Esophagus muscularis mucosa (tissue), 4 donors: ENCODE measurements around the gene SZT2. TPM values are rescaled to one million over a fixed set of nuclear protein-coding genes. Genes with fewer than 3 reads are reported as not detected.

Experiments used
- DNase-seq: peaks from one replicate; pipeline ENCODE4 v3.0.0-alpha.2; 2017; ENCODE audit errors: extremely low spot score
- H3K27ac ChIP-seq, 4 donors: fragments of 200-600 bp; sonication (generic); replicated peaks in 1 of 4; 1 replicate in 3 of 4; 2 replicates in 1 of 4; pipeline ENCODE4 v1.5.1; 2016 to 2019; ENCODE audit warnings: mild to moderate bottlenecking in 1 of 4
- H3K27me3 ChIP-seq, 4 donors: fragments of 200-600 bp; sonication (generic); one replicate each; pipeline versions ENCODE4 v1.5.1 to v1.6.0; 2016 to 2019
- H3K36me3 ChIP-seq, 4 donors: fragments of 200-600 bp; sonication (generic); one replicate each; pipeline ENCODE4 v1.5.1; 2016 to 2019
- H3K4me1 ChIP-seq, 4 donors: fragments of 200-600 bp; sonication (generic); one replicate each; pipeline ENCODE4 v1.5.1; 2016 to 2019
- H3K4me3 ChIP-seq, 4 donors: fragments of 200-600 bp; sonication (generic); 1 replicate in 2 of 4; 2 replicates in 2 of 4; pipeline ENCODE4 v1.5.1; 2016 to 2019; ENCODE audit warnings: mild to moderate bottlenecking in 4 of 4, moderate library complexity in 1 of 4
- H3K9me3 ChIP-seq, 4 donors: fragments of 200-600 bp; sonication (generic); 1 replicate in 3 of 4; 2 replicates in 1 of 4; pipeline ENCODE4 v1.5.1; 2016 to 2019
- CTCF ChIP-seq, 3 experiments: fragments of 200-600 bp in 2 of 3; fragments of 450-650 bp in 1 of 3; sonication (generic) in 2 of 3; IDR thresholded peaks; one replicate each; pipeline ENCODE4 v1.5.1; 2017 to 2019; ENCODE audit warnings: antibody characterized with exemption in 3 of 3, mild to moderate bottlenecking in 2 of 3, moderate library complexity in 1 of 3
- EP300 ChIP-seq: sonication (generic); formaldehyde crosslinking; IDR thresholded peaks from one replicate; pipeline ENCODE4 v1.6.1; 2017; ENCODE audit warnings: antibody characterized with exemption
- POLR2A ChIP-seq: fragments of 450-650 bp; IDR thresholded peaks from one replicate; pipeline ENCODE4 v1.6.1; 2017; ENCODE audit warnings: antibody characterized with exemption, moderate library complexity, mild to moderate bottlenecking, low read depth
- POLR2AphosphoS5 ChIP-seq, 2 donors: sonication (generic); formaldehyde crosslinking; IDR thresholded peaks; one replicate each; pipeline ENCODE4 v1.6.1; 2017; ENCODE audit warnings: antibody characterized with exemption in 2 of 2
- WGBS: methylation state at CpG from one replicate; pipeline ENCODE4 v1.1.5; 2018; 5-methylcytosine and 5-hydroxymethylcytosine counted together
- intact Hi-C: fragments of 100-400 bp; cut with DNase I; formaldehyde crosslinking; loops from one replicate; pipeline ENCODE4 v1.15.1; 2023
- total RNA-seq, 4 donors: library from RNA; depleted of rRNA; stranded (reverse); fragments of >200 nt; gene quantifications; one replicate each; pipeline versions ENCODE4 v1.1.0 to v1.2.1, GENCODE V29; 2016

Gene SZT2
- total RNA-seq, 4 donors from 2014 or later = 25.2 to 45.9 (median 31.3) TPM

DNA sequence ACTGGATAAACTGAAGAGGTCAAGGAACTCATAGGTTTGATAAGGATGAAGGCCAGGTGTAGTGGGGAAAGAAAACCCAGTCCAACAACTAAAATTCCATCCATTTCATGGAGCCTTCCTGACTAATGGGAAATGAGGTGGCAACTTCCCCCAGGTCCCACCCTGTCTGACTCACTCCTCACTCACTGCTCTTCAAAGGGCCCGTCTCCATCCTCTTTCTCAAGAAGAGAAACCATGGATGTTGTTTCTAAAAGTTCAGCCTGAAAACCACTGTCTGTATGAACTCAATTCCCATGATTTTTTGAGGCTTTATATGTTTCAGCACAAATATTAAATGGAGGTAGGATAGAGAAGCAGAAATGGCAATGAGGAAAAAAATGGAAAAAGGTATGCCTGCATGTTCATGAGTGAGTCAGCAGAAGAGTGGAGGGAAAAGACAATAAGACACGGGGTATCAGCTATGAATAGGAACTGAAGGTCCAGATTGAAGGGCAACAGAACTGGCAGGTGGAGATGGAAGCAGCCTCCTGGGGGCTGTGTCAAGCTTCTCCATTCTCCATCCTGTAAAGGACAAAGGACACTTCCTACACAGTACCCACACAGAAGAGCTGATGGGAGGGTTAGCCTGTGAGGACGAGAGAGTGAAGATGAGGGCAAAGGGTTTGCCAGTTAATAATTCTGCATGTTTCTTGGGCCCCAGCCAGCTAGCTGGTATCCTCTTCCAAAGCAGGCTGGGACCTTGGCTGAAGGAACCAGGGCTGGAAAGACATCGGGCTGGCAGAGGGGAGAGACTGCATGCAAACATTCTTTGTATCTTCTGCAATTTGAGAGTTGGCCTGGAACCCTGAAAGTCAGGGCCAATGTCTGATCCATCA lies 16.4 kb upstream of the SZT2 start:
- intact Hi-C loops = no loop called here
- Histone ChIP-seq H3K36me3 (peaks cover 0 to 12% (median 0%) of the 10 kb centered on the region in 4 donors), H3K4me3 (no peak overlapping the region), H3K27ac (peak overlapping the region in 3 of 4 donors; percentile 29 to 50 (median 42)), H3K9me3 (no peaks in the 10 kb centered on the region), H3K4me1 (peaks cover 13 to 26% (median 21%) of the 10 kb centered on the region in 4 donors), H3K27me3 (no peaks in the 10 kb centered on the region)
- TF ChIP-seq POLR2A = no peak
- peak in 1 of 2 donors; percentile 27 for TF ChIP-seq POLR2AphosphoS5 (IDR thresholded peaks at IDR 0.05)
- DNase-seq = no peak
- 48% methylated on average over 4 of the region's 4 CpGs for WGBS

DNA sequence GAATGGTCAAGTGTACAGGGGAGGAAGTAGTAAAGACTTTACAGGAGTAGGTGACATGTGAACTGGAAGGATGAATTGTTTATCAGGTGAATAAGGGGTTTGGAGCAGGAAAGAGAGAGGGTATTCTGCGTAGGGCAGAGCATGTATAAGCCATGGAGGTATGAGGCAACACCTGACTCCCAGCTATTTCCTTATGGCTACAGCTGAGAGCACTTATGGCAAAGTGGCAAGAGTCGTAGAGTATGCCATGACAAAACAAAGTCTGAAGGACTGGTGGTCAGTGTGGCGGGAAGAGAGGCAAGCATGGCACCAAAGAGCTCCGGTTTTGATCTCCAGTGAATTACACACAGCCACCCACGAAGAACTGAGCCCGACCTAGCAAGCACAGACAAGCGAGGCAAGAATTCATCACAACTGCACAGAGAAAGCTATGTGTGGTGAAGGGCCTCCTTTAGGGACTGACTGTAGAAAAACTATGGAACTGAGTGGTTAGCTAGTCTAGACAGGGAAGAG lies 12.9 kb upstream of the SZT2 start:
- Histone ChIP-seq H3K4me3 (no peak overlapping the region), H3K9me3 (no peaks in the 10 kb centered on the region), H3K36me3 (peaks cover 0 to 23% (median 9%) of the 10 kb centered on the region in 4 donors), H3K27me3 (no peaks in the 10 kb centered on the region), H3K4me1 (peaks cover 5 to 19% (median 6%) of the 10 kb centered on the region in 4 donors), H3K27ac (no peak overlapping the region)
- TF ChIP-seq POLR2A (no peak), CTCF (IDR thresholded peaks at IDR 0.05) (no peak), POLR2AphosphoS5 (IDR thresholded peaks at IDR 0.05) (no peak), EP300 (no peak)
- intact Hi-C loops = no loop called here
- DNase-seq = no peak
- WGBS = 92% methylated on average over 7 of the region's 7 CpGs

- WGBS = 89% methylated on average over 1 of the region's 1 CpG
- Histone ChIP-seq H3K9me3 (no peaks in the 10 kb centered on the region), H3K4me1 (peaks cover 15 to 25% (median 17%) of the 10 kb centered on the region in 4 donors), H3K4me3 (no peak overlapping the region), H3K36me3 (peaks cover 0 to 30% (median 14%) of the 10 kb centered on the region in 4 donors), H3K27ac (no peak overlapping the region), H3K27me3 (no peaks in the 10 kb centered on the region)
- TF ChIP-seq POLR2A (no peak), EP300 (no peak), CTCF (IDR thresholded peaks at IDR 0.05) (no peak), POLR2AphosphoS5 (IDR thresholded peaks at IDR 0.05) (no peak)
- no peak for DNase-seq
- intact Hi-C loops = no loop called here
Measured at GRCh38 chr1:43377831-43378230, 11.9 kb upstream of the SZT2 start.

DNA sequence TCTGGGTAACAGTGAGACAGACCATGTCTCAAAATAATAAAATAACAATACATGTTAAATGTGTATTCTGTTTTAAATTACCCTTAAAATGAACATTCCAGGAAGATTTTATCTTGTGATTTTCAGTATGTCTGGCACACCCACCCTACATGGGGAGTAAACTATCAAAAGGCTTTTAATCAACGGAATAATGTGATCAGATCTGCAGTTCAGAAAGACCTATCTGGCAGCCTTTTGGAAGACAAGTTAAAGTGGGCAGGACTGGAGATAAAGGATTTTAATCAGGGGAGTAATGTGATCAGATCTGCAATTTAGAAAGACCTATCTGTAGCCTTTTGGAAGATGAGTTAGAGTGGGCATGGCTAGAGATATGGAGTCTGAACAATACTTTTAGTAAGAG lies 10.2 kb upstream of the SZT2 start:
- Histone ChIP-seq H3K4me3 (no peak overlapping the region), H3K27me3 (no peaks in the 10 kb centered on the region), H3K4me1 (peaks cover 12 to 16% (median 14%) of the 10 kb centered on the region in 4 donors), H3K27ac (no peak overlapping the region), H3K36me3 (peaks cover 11 to 42% (median 31%) of the 10 kb centered on the region in 4 donors), H3K9me3 (no peaks in the 10 kb centered on the region)
- no peak for DNase-seq
- intact Hi-C loops = no loop called here
- TF ChIP-seq CTCF (IDR thresholded peaks at IDR 0.05) = no peak
- no peak for TF ChIP-seq POLR2AphosphoS5 (IDR thresholded peaks at IDR 0.05)
- TF ChIP-seq EP300 = no peak
- TF ChIP-seq POLR2A = no peak
- WGBS = 97% methylated on average over 1 of the region's 1 CpG

DNA sequence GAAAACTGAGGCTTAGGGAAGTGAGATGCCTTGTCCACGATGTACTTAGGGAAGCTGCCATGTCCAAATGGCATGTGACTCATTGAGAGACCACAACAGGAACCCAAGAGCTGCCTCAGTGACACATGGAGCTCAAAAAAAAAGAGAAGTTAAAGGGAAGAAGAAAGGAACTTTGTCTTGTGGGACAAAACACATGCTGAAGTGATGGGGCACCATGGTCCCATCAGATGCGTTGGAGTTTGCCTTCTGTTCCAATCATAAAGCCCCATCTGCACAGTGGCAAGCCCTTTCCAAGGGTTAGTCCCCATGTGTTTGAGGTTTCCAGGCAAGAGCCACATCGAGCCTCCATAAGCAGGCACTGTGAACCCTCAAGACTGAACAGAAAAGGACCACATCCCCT lies 8.1 kb upstream of the SZT2 start:
- H3K27ac ChIP-seq = peak overlapping the region in 1 of 4 donors; percentile 31
- no peak overlapping the region for H3K4me3 ChIP-seq
- H3K4me1 ChIP-seq = peaks cover 12 to 16% (median 14%) of the 10 kb centered on the region in 4 donors
- no peaks in the 10 kb centered on the region for H3K9me3 ChIP-seq
- intact Hi-C loops = no loop called here
- H3K27me3 ChIP-seq = no peaks in the 10 kb centered on the region
- 76% methylated on average over 3 of the region's 3 CpGs for WGBS
- TF ChIP-seq CTCF (IDR thresholded peaks at IDR 0.05) (no peak), EP300 (no peak), POLR2AphosphoS5 (IDR thresholded peaks at IDR 0.05) (no peak), POLR2A (no peak)
- DNase-seq = no peak
- peaks cover 30 to 62% (median 52%) of the 10 kb centered on the region in 4 donors for H3K36me3 ChIP-seq
